GM21515 (cell line): ENCODE results near the gene PLCB1.
"Not testable (repeated sequence)": the region's sequence is repeated elsewhere in the genome, so short reads cannot be mapped to it uniquely, and the experiment has no call there.

Source experiments
- ATAC-seq: cut with Tn5 transposase; IDR thresholded peaks from one replicate; pipeline ENCODE4 v1.9.1; 2021; ENCODE audit not compliant: unreplicated experiment

Gene PLCB1

DNA sequence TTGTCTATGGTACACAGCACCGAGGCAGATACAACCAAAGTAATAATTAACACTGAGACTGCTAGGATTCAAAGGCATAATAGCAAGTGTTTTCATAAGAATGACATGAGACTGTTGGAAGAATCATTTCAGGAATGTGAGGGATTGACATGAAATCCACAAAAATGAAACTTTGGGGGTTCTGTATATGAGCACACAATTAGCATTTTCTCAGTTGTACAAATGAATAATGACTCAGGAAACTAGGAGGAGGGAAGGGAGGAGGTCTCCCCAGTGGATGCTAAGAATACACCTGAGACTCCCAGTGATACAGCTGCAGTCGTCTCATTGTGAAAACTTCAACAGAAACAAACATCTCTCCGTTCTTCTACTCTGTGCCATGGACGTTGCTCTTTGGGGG lies 508.4 kb downstream of the PLCB1 start:
- ATAC-seq = no peak

DNA sequence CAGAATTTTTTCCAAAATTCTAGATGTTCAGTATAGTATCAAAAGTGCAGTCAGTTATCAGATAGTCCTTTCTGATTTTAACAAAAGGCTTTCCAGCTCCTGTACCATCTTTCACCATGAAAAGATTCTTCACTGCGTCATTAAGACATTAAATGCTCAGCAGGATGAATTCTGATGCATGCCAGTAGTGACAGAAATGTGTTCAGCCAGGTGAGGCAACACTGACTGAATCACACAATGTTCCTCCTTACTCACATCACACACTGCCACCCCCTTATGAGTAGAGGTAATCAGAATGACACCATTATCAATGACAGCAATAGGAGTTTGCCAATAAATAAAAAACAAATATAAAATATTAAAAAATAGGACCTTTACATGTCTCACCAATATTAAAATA lies 510.2 kb downstream of the PLCB1 start:
- no peak for ATAC-seq

DNA sequence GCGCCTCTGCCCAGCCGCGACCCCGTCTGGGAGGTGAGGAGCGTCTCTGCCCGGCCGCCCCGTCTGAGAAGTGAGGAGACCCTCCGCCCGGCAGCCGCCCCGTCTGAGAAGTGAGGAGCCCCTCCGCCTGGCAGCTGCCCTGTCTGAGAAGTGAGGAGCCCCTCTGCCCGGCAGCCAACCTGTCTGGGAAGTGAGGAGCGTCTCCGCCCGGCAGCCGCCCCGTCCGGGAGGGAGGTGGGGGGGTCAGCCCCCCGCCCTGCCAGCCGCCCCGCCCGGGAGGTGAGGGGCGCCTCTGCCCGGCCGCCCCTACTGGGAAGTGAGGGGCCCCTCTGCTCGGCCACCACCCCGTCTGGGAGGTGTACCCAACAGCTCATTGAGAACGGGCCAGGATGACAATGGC lies 512.4 kb downstream of the PLCB1 start:
- not testable (repeated sequence) for ATAC-seq

DNA sequence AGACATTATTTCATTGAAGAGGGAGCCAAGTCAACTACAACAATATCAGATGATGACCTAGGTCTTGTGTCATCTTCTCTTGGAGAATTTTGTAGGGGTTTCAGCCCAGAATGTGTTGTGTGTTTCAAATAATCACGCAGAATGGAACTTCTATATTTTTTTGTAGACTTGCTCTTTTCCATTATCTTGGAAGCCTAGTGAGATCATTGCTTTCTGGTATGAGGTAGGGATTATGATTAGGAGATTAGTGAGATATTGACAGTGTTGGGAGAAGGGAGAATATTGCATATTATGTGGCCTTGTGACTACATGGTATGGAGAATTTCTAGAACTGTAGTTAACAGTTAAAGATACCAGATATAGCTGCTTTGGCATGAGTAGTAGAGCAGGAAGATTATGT lies 513.3 kb downstream of the PLCB1 start:
- ATAC-seq = no peak

DNA sequence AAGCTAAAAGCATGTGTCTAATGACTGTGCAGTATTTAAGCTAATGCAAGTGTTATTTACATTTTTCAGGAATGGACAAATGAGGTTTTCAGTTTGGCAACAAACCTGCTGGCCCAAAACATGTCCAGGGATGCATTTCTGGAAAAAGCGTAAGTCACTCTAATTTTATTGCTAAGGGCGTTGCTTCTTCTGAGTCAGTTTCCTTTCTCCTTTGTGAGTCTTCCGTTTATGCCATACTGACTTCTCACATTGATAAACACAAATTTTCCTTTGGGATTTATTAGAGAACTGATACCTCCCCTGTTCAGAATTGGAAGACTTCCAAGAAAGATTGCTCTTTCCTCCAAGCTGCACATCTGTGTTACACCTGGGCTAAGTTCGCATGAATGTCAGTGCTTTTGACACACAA lies 514.0 kb downstream of the PLCB1 start:
- ATAC-seq = no peak

DNA sequence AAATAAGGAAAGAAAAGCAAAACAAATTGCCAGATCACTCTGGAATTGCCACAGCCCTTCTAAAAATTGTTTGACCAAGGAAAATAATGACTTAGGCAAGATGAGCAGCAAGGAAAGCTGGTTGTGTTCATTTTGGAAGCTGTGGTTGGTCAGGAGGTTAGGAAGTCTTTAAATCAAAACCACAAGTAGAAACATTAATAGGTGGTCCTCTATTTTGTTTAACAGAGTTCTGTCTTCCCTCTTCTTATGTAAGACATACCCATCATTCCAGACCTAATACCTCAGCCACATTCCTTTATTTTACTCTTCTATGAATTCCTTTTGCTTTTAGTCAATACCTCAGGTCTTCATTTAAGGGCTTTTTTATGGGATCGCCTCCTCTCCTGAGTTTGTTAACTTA lies 514.6 kb downstream of the PLCB1 start:
- ATAC-seq = no peak

DNA sequence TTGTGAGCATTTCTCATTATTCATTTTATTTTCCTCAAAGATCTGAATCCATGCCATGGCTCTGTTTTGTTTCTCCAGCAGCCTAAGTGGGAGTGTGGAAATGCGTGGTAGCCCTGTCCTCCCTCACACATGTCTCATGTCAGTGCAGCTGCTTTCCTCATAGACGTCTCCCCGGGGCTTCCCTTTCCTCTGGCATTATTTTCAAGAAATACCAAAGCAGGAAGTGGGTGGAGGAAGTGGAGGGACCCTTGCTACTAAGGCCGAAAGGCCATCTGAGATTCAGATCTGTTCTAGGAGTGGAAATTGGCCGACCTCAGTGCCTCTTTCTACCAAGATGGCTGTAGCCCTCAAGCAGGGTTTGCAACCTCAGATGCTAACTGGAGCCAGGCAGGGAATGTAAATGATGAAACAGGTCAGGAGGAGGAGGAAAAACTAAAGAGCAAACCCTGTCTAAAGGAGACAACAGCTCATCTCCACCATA lies 515.9 kb downstream of the PLCB1 start:
- ATAC-seq = no peak

DNA sequence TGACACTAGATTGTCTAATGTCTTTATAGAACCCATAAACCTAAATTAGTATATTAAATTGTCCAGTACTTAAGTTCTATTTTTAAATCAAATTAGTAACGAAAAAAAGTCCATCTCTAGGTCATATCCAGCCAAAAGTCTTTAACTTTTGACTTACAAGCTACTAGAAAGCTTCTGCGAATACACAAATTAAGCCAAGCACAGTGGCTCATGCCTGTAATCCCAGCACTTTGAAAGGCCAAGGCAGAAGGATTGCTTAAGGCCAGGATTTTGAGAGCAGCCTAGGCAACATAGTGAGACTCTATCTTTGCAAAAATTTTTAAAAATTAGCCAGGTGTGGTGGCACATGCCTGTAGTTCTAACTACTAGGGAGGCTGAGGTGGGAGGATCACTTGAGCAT lies 516.4 kb downstream of the PLCB1 start:
- ATAC-seq = no peak

DNA sequence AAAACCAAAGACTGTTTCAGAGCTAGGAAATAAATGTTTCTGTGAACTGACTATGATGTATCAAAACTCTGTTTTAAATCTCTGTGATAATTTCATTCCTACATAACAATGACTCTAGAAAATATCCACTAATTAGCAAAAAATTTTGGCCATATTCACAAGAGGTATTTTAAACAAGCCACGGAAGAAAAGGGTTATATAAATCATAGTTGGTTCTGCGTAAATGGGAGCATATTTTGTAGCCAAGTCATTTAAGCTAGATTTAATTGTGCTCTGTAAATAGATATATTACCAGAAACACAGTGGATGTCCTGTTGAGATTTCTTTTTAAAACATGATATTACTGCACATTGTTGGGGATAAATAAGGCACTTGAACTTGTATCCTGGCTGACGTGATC lies 520.3 kb downstream of the PLCB1 start:
- no peak for ATAC-seq

DNA sequence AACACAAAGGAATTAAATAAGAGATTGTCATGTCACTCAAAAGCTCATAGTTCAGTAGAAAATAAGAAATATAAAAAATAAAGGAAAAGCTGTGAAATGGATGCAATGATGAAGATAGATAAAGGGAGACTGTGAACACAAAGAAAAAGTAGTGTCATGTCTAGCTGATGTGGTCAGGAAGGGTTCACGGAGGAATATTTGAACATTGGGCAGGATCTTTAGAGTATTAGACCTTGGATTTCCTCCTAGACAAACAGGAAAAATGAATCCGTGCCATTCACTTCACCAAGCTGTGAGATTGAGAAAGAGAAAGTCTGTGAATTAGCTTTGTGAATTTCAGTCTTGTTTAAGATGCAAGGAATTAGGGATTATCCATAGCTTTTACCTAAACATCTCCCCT lies 522.4 kb downstream of the PLCB1 start:
- no peak for ATAC-seq

DNA sequence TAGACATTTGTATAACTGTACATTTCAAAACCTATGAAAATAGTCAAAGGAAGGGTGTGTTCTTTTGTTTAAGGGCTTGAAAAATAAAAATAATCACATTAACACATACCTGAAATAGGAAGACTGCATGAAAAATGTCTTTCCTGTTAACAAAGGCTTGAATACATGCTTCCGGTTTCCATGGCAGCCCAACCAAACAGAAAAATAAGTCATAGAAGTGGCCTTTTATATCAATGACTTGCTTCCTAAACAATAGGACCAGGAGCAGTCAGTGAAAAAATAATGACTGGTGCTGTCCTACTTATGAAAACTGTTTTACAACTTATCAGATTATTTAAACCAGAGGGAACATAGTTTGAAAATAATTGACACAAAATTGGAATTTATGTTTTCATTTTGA lies 524.3 kb downstream of the PLCB1 start:
- ATAC-seq = no peak

DNA sequence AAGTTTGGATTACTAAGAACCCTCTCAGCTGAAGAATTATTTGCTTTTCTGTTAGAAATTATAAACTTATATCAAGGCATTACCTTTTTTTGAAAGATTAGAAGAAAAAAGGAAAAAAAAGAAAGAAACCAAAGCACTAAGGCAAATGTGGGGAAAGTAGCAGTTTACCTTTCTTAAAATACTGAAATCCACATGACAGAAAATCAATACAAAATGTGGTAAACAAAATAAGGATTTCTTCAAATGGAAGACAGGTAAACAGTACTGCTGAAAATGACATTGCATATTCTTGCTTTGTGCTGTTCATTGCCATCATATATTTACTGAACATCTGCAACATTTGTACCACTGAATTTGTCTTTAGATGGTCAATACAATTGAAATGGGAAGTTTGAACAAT lies 525.6 kb downstream of the PLCB1 start:
- ATAC-seq = no peak

DNA sequence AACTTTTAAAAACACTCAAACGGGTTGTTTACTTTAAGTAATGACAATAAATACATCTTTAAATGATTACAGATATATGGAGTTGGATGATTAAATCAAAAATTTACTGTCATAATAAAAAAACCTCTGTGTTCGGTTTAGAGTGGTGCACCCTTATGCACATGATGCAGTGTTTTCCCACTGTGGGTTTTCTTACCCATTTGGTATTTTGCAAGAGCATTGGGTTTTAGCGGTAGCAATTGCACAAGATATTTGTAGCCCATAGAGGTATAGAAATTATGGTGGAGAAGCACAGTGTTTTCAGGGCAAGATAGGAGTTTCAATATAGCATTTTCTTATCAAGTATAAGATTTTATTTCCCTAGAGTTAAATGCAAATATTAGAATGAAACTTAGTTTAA lies 526.0 kb downstream of the PLCB1 start:
- no peak for ATAC-seq

DNA sequence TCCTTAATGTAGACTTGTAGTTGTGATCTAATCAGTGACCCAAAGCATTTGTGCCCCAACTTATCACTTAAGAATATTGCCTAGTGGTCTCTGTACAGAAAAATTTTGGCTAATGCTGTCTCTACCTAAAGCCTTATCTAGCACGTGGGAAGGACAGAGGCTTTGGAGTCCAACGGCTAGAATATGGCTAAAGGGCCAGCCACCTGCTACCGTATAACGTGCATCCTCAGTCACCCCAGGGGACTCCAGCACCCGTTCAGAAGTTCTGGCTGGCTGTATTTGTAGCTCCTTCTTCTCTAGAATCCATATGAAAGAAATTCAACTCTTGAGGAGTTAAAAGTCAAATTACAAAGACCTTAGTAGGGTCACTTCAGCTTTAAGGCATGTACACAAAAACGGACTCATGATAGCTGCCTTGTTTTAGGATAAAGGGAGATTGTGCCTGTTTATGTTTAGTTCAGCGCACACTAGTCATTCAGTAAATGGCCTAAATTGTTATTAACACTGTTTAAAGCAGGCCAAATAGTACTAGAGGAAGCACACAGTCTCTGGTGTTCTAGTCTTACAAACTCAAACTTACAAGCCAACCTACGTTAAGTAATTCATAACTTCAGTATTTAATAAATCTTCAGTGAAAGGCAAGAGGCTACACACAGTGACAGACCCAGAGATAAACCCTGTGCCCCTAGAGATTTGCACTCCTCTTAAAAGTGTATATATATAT lies 529.3 kb downstream of the PLCB1 start:
- ATAC-seq = no peak

DNA sequence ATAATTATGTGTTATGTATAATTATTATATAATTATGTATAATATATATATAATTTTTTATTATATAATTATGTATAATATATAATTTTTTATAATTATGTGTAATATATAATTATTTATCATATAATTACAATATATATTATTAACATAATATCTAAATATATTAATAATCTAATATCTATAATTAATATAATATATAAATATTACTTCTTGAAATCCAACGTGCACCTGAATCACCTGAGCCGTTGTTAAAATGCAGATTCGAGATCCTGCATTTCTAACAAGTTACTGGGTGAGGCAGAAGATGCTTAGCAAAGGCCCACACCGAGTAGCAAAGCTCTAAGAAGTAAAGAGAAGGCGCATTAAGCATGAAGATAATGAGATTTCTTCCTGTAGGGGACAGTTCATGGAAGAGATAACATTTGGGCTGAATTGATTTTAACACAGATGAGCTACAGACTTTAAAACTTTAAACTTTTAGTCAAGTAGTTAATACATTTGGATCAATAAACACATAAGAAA lies 530.4 kb downstream of the PLCB1 start:
- ATAC-seq = no peak

DNA sequence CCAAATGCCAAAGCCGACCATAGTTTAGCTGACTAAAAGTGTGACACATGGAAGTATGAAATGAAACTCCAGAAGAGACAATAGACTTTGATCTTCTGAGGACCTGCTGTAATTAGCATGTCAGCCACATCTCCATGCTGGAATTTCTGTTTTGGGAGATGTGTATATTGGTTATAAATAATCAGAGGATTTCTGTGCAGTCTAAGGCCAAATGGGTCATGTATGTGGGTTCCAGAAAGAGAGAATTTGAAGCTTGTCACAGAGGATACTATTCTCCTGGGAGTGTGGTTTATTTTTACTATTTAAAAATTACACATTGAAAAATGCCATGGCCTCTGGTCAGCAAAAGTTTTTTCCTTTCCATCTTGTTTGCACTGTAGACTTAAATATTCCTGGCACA lies 531.4 kb downstream of the PLCB1 start:
- no peak for ATAC-seq

DNA sequence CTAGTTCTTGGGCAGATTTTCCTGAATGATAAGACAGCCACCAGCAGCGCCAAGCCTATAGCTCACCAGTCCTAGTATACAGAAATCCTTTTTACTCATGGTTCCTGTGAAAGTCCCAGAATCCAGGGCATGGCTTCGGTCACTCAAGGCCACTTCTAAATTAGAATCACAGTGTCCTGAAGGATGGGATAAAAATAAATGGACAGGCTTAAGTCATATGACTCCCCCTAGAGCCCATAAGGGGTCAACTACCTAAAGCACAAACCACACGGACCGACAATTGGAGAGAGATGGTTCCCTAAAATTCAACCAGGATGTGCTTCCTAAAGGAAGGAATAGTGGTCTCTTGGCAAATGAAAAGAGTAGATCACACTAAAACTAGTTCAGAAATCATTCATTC lies 532.7 kb downstream of the PLCB1 start:
- ATAC-seq = no peak

DNA sequence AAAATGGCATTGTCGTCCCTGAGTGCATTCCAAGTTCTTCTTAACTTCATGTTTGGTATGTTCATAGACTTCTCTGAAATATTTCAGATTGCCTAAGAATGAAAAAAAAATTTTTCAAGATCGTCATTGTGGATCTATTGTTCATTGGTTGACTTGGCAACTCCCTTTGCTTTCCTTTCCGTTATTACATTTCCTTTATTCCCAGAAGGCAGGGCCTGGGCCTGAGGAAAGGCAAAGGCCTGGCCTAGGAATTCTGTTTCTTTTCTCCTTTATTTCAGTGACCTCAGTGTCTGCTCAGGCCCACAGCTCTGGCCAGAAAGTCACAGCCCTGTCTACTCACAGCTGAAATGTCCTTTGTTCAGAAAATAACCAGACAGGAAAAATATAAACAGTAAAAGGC lies 535.2 kb downstream of the PLCB1 start:
- no peak for ATAC-seq

DNA sequence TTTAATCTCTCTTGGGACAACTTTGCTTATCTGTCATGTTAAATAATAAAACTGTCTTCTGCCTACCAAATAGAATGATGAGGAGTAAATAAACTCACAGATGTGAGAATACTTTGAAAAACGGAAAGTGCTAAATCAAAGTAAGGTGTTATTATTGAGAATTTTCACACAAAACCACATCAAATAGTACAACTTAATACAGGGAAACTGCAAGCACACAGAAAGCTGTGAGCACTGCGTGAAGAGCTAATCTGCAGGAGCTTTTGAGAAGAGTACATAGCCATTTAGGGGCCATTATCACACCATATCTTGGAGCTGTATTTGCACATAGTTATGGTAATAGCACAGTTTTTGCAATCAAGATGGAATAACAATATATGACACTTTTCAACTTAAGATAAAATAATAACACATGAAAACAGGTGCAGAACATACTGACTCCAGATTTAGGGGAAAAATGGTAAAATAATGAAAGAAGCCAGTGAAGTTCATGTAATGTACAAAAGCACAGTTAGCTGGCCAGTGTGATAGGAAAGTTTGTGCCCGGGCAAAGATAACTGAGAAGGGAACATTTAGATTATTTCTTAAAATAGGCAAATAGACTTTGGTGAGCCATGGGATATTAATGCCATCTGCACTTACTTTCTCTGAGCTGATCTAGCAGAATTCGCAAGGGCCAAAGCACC lies 538.3 kb downstream of the PLCB1 start:
- no peak for ATAC-seq

DNA sequence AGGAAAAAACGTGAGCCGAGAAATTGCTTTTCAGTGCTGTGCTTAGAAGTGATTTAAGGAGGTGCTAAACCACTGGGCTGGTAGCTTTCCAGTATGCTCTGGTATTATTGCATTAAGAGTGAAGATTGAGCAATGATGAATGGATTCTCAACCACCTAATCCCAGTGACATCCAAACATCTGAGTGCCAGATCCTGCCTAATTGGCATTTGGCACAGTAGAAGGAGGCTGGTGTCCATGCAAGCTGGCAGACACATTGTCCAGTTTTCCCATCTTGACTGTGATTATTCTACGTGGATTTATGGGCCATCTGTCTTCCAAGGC lies 538.8 kb downstream of the PLCB1 start:
- no peak for ATAC-seq

DNA sequence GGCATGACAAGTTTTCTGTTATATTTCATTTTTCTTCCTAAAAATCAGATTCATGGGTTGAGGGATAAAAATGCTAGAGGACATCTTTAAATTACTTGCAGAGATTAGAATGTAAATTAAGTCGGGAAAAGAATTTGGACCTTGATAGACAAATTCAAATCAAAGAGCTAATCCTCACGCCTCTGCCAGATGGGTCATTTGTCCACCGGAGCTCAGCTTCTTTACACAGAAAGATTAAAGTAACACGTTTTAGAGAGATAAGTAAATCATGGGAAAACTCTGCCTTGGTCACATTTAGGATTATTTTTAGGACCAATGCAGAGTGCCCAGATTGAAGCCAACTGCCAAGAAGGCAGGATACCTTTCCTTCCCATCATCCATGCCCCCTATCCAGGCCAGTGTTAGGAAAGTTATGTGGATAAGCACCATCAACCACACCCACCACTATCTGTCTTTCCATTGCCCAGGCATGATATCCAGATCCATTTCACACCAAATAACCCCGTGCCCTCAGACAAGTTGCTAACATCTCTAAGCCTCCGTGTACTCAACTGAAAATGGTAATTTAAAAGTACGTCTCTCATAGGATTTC lies 539.4 kb downstream of the PLCB1 start:
- no peak for ATAC-seq

DNA sequence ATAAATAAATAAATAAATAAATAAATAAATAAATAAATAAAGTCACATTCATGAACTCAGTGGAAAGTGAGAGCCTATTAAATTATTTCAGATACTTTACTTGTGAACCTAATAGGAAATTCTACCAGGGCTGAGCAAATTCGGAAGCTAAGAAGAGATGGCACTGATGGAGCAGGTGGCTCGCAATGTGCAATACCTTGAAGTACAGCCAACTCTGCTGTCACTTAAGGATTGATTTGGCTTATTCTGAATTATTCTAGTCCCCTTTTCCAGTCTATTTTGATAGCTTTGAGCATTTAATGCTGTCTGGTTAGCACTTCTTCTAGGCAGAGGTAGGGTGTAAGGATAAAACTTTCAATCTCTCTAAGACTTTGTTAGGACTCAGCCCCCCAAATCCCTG lies 541.0 kb downstream of the PLCB1 start:
- no peak for ATAC-seq
